Ishikawa (cell line): ENCODE measurements around the gene HSD17B14.

Experiments
- FOXM1 ChIP-seq: IDR thresholded peaks from 2 replicates; pipeline ENCODE4 v1.6.1; 2012; ENCODE audit warnings: low read depth, borderline replicate concordance
- ZBTB7A ChIP-seq: IDR thresholded peaks from 2 replicates; pipeline ENCODE4 v1.6.1; 2012; ENCODE audit warnings: low read depth

DNA sequence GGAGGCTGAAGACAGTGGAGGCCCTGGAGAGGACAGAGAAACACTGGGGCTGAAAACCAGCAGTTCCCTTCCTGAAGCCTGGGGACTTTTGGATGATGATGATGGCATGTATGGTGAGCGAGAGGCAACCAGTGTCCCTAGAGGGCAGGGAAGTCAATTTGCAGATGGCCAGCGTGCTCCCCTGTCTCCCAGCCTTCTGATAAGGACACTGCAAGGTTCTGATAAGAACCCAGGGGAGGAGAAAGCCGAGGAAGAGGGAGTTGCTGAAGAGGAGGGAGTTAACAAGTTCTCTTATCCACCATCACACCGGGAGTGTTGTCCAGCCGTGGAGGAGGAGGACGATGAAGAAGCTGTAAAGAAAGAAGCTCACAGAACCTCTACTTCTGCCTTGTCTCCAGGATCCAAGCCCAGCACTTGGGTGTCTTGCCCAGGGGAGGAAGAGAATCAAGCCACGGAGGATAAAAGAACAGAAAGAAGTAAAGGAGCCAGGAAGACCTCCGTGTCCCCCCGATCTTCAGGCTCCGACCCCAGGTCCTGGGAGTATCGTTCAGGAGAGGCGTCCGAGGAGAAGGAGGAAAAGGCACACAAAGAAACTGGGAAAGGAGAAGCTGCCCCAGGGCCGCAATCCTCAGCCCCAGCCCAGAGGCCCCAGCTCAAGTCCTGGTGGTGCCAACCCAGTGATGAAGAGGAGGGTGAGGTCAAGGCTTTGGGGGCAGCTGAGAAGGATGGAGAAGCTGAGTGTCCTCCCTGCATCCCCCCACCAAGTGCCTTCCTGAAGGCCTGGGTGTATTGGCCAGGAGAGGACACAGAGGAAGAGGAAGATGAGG is 37.4 kb upstream of the HSD17B14 start:
- no peak for TF ChIP-seq FOXM1
- TF ChIP-seq ZBTB7A = no peak
